Neutrophil (primary cell): ENCODE results near the gene KXD1.
A peak's percentile ranks its signal among the peaks of the same experiment; 100 is the strongest.
"Not testable (repeated sequence)": the region's sequence is repeated elsewhere in the genome, so short reads cannot be mapped to it uniquely, and the experiment has no call there.

Experiments used
- H3K27ac ChIP-seq: fragments of 200-600 bp; sonication (generic); 2 replicates; pipeline ENCODE4 v1.5.1; 2016; ENCODE audit warnings: mild to moderate bottlenecking, moderate library complexity
- H3K27me3 ChIP-seq: fragments of 200-600 bp; sonication (generic); 2 replicates; pipeline ENCODE4 v1.6.0; 2016; ENCODE audit warnings: mild to moderate bottlenecking
- H3K36me3 ChIP-seq: fragments of 200-600 bp; sonication (generic); 2 replicates; pipeline ENCODE4 v1.5.1; 2017
- H3K4me1 ChIP-seq, 2 experiments: fragments of 200-600 bp in 1 of 2; sonication (generic) in 1 of 2; 1 replicate in 1 of 2; 2 replicates in 1 of 2; pipeline versions ENCODE4 v1.5.1 to v1.6.1; 2013 to 2016; ENCODE audit warnings: low read depth in 1 of 2, low read length in 1 of 2, mild to moderate bottlenecking in 1 of 2, moderate library complexity in 1 of 2; ENCODE audit not compliant: control insufficient read depth in 1 of 2, insufficient read depth in 1 of 2
- H3K4me3 ChIP-seq, 2 experiments: fragments of 200-600 bp in 1 of 2; sonication (generic) in 1 of 2; 1 replicate in 1 of 2; 2 replicates in 1 of 2; pipeline ENCODE4 v1.5.1; 2013 to 2016; ENCODE audit warnings: low read depth in 1 of 2, low read length in 1 of 2, mild to moderate bottlenecking in 1 of 2, moderate library complexity in 1 of 2
- H3K9me3 ChIP-seq: fragments of 200-600 bp; sonication (generic); 2 replicates; pipeline ENCODE4 v1.5.1; 2016
- TF ChIP-seq, protein P1 (sequence below): fragments of 200-600 bp; sonication (generic); IDR thresholded peaks from 2 replicates; pipeline ENCODE4 v1.5.1; 2016; ENCODE audit warnings: antibody characterized with exemption

The KXD1 gene

DNA sequence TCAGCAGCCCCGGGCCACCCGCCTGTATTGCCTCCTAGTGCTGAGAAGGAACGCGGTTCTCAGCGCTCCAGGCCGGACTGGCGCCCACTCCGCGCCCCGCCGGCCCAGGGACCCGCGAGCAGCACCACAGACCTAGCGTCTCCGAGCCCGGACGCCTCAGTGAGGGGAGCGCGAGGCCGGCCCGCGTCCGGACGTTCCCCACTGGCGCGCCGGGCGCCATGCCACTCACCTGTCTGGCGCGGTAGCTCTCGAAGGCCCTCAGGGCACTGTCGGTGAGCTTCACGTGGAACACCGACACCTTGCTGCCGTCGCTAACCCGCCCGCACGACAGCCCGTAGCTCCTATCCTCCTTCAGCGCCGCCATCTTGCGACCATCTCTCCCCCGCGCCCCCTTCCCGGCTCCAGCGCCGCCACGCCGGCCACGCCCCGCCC is 36.0 kb upstream of the KXD1 start, which contains the start of gene ELL:
ELL (minus strand) TSS at position 379 of the 432 bp plus-strand sequence; CDS start at position 364, 15 bp downstream.
- peaks cover 40 to 46% of the 10 kb centered on the region in 2 experiments for H3K4me1 ChIP-seq
- peak within 1 kb of the TSS; percentile 95 for H3K27ac ChIP-seq
- no peaks in the 10 kb centered on the region for H3K27me3 ChIP-seq
- H3K9me3 ChIP-seq: no peaks in the 10 kb centered on the region
- TF ChIP-seq, protein P1, sequence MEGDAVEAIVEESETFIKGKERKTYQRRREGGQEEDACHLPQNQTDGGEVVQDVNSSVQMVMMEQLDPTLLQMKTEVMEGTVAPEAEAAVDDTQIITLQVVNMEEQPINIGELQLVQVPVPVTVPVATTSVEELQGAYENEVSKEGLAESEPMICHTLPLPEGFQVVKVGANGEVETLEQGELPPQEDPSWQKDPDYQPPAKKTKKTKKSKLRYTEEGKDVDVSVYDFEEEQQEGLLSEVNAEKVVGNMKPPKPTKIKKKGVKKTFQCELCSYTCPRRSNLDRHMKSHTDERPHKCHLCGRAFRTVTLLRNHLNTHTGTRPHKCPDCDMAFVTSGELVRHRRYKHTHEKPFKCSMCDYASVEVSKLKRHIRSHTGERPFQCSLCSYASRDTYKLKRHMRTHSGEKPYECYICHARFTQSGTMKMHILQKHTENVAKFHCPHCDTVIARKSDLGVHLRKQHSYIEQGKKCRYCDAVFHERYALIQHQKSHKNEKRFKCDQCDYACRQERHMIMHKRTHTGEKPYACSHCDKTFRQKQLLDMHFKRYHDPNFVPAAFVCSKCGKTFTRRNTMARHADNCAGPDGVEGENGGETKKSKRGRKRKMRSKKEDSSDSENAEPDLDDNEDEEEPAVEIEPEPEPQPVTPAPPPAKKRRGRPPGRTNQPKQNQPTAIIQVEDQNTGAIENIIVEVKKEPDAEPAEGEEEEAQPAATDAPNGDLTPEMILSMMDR: no peak
- H3K4me3 ChIP-seq: peak within 1 kb of the TSS; percentile 95 to 99
- H3K36me3 ChIP-seq: no peaks in the 10 kb centered on the region

DNA sequence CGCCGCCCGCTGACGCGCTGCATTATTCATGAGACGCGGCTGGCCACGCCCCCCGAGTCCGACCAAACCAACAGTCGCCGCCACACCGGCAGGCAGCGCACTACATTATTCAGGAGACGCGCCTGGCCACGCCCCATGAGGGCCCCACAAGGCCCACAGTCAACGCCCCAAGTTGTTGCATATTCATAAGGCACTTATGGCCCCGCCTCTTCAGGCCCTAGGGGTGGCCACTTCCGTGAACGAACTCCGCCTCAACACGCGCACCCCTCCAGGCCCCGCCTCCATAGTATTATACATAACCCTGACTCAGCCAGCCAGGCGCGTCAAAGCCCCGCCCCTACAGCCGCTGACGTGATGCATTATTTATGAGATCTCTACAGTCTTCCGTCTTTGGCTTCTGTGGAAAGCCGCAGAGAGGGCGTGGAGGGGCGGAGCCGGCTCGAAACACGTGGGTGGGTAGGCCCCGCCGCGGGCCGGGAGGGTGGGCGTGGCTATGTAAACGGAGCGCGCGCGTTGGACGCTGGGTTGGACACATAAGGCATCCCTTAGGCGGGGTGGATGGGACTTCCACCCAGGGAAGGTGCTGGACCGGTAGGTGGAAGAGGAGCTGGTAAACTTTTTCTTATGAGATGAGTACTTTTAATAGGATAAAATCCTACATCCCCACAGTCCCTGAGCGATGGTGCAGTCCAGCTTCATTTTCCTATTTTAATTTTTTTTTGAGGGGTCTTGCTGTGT is 35.4 kb upstream of the KXD1 start:
- Histone ChIP-seq H3K4me3 (peak overlapping the region; percentile 95 to 99), H3K36me3 (no peaks in the 10 kb centered on the region), H3K27me3 (no peaks in the 10 kb centered on the region), H3K4me1 (peaks cover 34 to 40% of the 10 kb centered on the region in 2 experiments), H3K27ac (peak overlapping the region; percentile 95), H3K9me3 (no peaks in the 10 kb centered on the region)
- TF ChIP-seq, protein P1: peak; percentile 80

DNA sequence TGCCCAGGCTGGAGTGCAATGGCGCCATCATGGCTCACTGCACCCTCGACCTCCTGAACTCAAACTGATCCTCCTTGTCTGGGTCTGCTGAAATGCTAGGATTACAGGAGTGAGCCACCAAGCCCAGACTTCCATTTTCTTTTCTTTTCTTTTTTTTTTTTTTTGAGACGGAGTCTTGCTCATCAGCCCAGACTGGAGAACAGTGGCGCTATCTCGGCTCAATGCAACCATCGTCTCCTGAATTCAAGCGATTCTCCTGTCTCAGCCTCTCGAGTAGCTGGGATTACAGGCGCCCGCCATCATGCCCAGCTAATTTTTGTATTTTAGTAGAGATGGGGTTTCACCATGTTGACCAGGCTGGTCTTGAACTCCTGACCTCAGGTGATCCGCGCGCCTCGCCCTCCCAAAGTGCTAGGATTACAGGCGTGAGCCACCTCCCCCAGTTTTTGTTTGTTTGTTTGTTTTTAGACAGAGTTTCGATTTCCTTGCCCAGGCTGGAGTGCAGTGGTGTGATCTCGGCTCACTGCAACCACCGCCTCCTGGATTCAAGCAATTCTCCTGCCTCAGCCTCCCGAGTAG is 34.7 kb upstream of the KXD1 start:
- Histone ChIP-seq H3K4me1 (peaks cover 30 to 34% of the 10 kb centered on the region in 2 experiments), H3K27ac (peak overlapping the region; percentile 95), H3K4me3 (peak overlapping the region; percentile 34 to 50)
- H3K36me3 ChIP-seq, H3K27me3 ChIP-seq, H3K9me3 ChIP-seq: not testable (repeated sequence)

DNA sequence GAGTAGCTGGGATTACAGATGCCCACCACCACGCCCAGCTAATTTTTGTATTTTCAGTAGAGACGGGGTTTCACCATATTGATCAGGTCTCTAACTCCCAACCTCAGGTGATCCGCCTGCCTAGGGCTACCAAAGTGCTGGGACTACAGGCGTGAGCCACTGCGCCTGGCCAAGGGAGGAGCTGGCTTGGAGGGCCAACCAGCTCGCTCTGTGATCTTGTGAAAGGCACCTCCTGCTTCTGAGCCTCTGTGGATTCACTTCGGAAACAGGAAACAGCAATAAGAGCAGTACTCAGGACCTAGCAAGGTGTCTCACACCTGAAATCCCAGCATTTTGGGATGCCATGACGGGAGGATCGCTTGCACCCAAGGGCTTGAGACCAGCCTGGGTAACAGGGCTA is 33.8 kb upstream of the KXD1 start:
- TF ChIP-seq, protein P1: no peak

DNA sequence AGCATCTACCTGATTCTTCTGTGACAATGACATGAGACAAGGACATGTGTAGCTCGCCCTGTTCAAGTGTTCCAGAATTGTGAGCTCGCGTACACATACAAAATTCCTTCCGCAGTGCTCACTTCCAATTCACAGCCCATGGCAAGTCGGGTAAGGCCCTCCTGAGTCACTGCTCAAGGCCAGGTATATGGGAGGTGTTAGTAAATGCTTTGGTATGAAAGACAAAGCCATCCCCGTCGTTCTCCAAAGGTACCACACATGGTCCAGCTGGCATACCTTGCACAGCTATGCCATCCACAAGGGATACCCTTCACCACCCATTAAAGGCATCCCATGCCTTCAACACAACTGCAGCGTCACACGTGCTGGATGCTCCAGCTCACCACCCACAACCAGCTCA is 31.4 kb upstream of the KXD1 start:
- H3K4me1 ChIP-seq: peaks cover 7 to 8% of the 10 kb centered on the region in 2 experiments
- no peaks in the 10 kb centered on the region for H3K27me3 ChIP-seq
- no peak overlapping the region for H3K27ac ChIP-seq
- TF ChIP-seq, protein P1: no peak
- H3K4me3 ChIP-seq: no peak overlapping the region
- no peaks in the 10 kb centered on the region for H3K9me3 ChIP-seq
- H3K36me3 ChIP-seq: peaks cover 16% of the 10 kb centered on the region

More for the DNA sequence above, 33.8 kb upstream of the KXD1 start:
- no peaks in the 10 kb centered on the region for H3K9me3 ChIP-seq
- H3K4me1 ChIP-seq: peaks cover 21 to 25% of the 10 kb centered on the region in 2 experiments
- no peaks in the 10 kb centered on the region for H3K27me3 ChIP-seq
- no peaks in the 10 kb centered on the region for H3K36me3 ChIP-seq
- H3K4me3 ChIP-seq: no peak overlapping the region
- H3K27ac ChIP-seq: no peak overlapping the region

DNA sequence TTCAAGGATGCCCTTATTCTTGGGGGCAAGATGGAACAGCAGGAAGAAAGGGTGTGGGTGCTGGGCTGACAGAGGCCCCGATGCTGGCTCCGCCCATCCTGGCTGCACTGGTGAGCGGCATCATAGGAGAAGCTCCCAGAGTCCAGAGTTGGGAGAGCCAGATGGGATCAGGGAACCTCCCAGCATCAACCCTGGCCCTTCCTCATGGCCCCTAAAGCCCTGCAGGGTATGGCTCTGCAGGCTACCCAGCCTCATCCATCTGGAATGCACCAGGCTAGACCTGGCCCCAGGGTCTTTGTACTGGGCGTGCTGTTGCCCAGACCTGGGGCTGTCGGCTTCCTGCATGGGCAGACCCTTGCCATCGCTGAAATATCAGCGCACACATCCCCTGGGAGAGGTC is 27.9 kb upstream of the KXD1 start:
- H3K4me3 ChIP-seq: no peak overlapping the region

More for the DNA sequence above, 27.9 kb upstream of the KXD1 start:
- Histone ChIP-seq H3K36me3 (peaks cover 48% of the 10 kb centered on the region), H3K9me3 (no peaks in the 10 kb centered on the region), H3K27me3 (no peaks in the 10 kb centered on the region), H3K4me1 (peaks cover 0 to 3% of the 10 kb centered on the region in 2 experiments), H3K27ac (no peak overlapping the region)
- TF ChIP-seq, protein P1: no peak
